ENCODE measurements around the gene NIM1K.

The NIM1K gene

GRCh38 chr5:43270645-43271044 lies 78.6 kb downstream of the NIM1K start:
- H3K9me3 ChIP-seq = no peaks in the 10 kb centered on the region; the same call in 1 of the 2 replicates
- no peaks in the 10 kb centered on the region for H3K4me1 ChIP-seq
- TF ChIP-seq CTCF (IDR thresholded peaks at IDR 0.05; ENCODE audit: low read depth, low read length) = no peak
- H3K4me3 ChIP-seq (ENCODE audit: low read depth, low read length) = no peak overlapping the region
- DNase-seq = no peak
- H3K36me3 ChIP-seq = no peaks in the 10 kb centered on the region
- no peaks in the 10 kb centered on the region for H3K27me3 ChIP-seq

GRCh38 chr5:43273552-43273951 lies 81.5 kb downstream of the NIM1K start:
- Histone ChIP-seq H3K4me3 (ENCODE audit: low read depth, low read length) (no peak overlapping the region), H3K9me3 (no peaks in the 10 kb centered on the region), H3K4me1 (no peaks in the 10 kb centered on the region), H3K36me3 (no peaks in the 10 kb centered on the region), H3K27me3 (no peaks in the 10 kb centered on the region)
- no peak for TF ChIP-seq CTCF (IDR thresholded peaks at IDR 0.05; ENCODE audit: low read depth, low read length)
- DNase-seq = no peak

- peak; percentile 35 for DNase-seq
- Histone ChIP-seq H3K36me3 (no peaks in the 10 kb centered on the region), H3K4me3 (ENCODE audit: low read depth, low read length) (no peak overlapping the region), H3K27me3 (no peaks in the 10 kb centered on the region), H3K4me1 (no peaks in the 10 kb centered on the region), H3K9me3 (no peaks in the 10 kb centered on the region)
- no peak for TF ChIP-seq CTCF (IDR thresholded peaks at IDR 0.05; ENCODE audit: low read depth, low read length)
Observed at GRCh38 chr5:43274435-43275114, 82.5 kb downstream of the NIM1K start.

GRCh38 chr5:43275391-43275790 lies 83.4 kb downstream of the NIM1K start:
- H3K36me3 ChIP-seq = no peaks in the 10 kb centered on the region
- H3K4me3 ChIP-seq (ENCODE audit: low read depth, low read length) = no peak overlapping the region
- no peak for TF ChIP-seq CTCF (IDR thresholded peaks at IDR 0.05; ENCODE audit: low read depth, low read length)
- no peaks in the 10 kb centered on the region for H3K27me3 ChIP-seq
- no peaks in the 10 kb centered on the region for H3K9me3 ChIP-seq
- no peak for DNase-seq
- no peaks in the 10 kb centered on the region for H3K4me1 ChIP-seq

GRCh38 chr5:43279548-43280274 lies 87.7 kb downstream of the NIM1K start:
- no peak for DNase-seq
- H3K4me3 ChIP-seq (ENCODE audit: low read depth, low read length) = no peak overlapping the region
- TF ChIP-seq CTCF (IDR thresholded peaks at IDR 0.05; ENCODE audit: low read depth, low read length) = no peak
- no peaks in the 10 kb centered on the region; the same call in 1 of the 2 replicates for H3K4me1 ChIP-seq
- no peaks in the 10 kb centered on the region for H3K27me3 ChIP-seq
- no peaks in the 10 kb centered on the region for H3K9me3 ChIP-seq
- no peaks in the 10 kb centered on the region for H3K36me3 ChIP-seq
